Upper lobe of left lung (tissue), 4 donors: ENCODE data around the gene SP3.

Source experiments
- CTCF ChIP-seq, 6 experiments: fragments of 450-650 bp in 4 of 6; fragments of 200-600 bp in 2 of 6; sonication (generic) in 2 of 6; IDR thresholded peaks; one replicate each; pipeline ENCODE4 v1.5.1; 2016 to 2019; ENCODE audit warnings: antibody characterized with exemption in 6 of 6
- POLR2A ChIP-seq, 4 donors: fragments of 450-650 bp; IDR thresholded peaks; one replicate each; pipeline ENCODE4 v1.5.1; 2016 to 2017; ENCODE audit warnings: antibody characterized with exemption in 4 of 4, mild to moderate bottlenecking in 2 of 4
- POLR2AphosphoS5 ChIP-seq, 2 donors: sonication (generic); formaldehyde crosslinking; IDR thresholded peaks; one replicate each; pipeline ENCODE4 v1.5.1; 2017; ENCODE audit warnings: antibody characterized with exemption in 2 of 2

- TF ChIP-seq POLR2AphosphoS5 (IDR thresholded peaks at IDR 0.05): no peak
- no peak for TF ChIP-seq CTCF (IDR thresholded peaks at IDR 0.05)
- TF ChIP-seq POLR2A (IDR thresholded peaks at IDR 0.05): no peak
These were observed 17.7 kb upstream of the SP3 start for GRCh38 chr2:173982918-173983317.
